Ovary (tissue), 9 donors: ENCODE results near the gene FARP1. TPM values are rescaled to one million over a fixed set of nuclear protein-coding genes. Genes with fewer than 3 reads are reported as not detected.

Experiments used
- DNase-seq, 5 donors: peaks; one replicate each; pipeline ENCODE4 v3.0.0-alpha.2; 2019 to 2020
- H3K27ac ChIP-seq, 2 donors: fragments of 200-600 bp; one replicate each; pipeline versions ENCODE4 v1.5.1 to v1.8.0; 2019 to 2022
- H3K27me3 ChIP-seq: fragments of 200-600 bp; one replicate; pipeline ENCODE4 v1.8.0; 2022
- H3K36me3 ChIP-seq: fragments of 200-600 bp; sonication (generic); one replicate; pipeline ENCODE4 v1.5.1; 2019
- H3K4me1 ChIP-seq: one replicate; pipeline ENCODE4 v1.8.1; 2013; ENCODE audit warnings: mild to moderate bottlenecking, moderate library complexity; ENCODE audit not compliant: insufficient read depth
- H3K4me3 ChIP-seq: fragments of 200-600 bp; sonication (generic); one replicate; pipeline ENCODE4 v1.5.1; 2017
- H3K9me3 ChIP-seq, 2 donors: fragments of 200-600 bp in 1 of 2; sonication (generic) in 1 of 2; one replicate each; pipeline versions ENCODE4 v1.5.1 to v1.8.1; 2013 to 2019; ENCODE audit warnings: mild to moderate bottlenecking in 1 of 2, moderate library complexity in 1 of 2
- CTCF ChIP-seq, 3 donors: fragments of 450-650 bp in 2 of 3; fragments of 200-600 bp in 1 of 3; IDR thresholded peaks; one replicate each; pipeline versions ENCODE4 v1.5.1 to v1.8.0; 2016 to 2022; ENCODE audit warnings: antibody characterized with exemption in 3 of 3, mild to moderate bottlenecking in 1 of 3
- EP300 ChIP-seq: sonication (generic); formaldehyde crosslinking; IDR thresholded peaks from one replicate; pipeline ENCODE4 v1.6.1; 2017; ENCODE audit warnings: antibody characterized with exemption
- POLR2A ChIP-seq: fragments of 450-650 bp; IDR thresholded peaks from one replicate; pipeline ENCODE4 v1.6.1; 2017; ENCODE audit warnings: antibody characterized with exemption, mild to moderate bottlenecking, moderate library complexity
- WGBS, 3 donors: extraction: QIAGEN DNeasy Blood & Tissue Kit in 1 of 3; methylation state at CpG; one replicate each; pipeline versions ENCODE4 v1.1.5 to v1.1.7; 2013 to 2017; 5-methylcytosine and 5-hydroxymethylcytosine counted together
- intact Hi-C, 4 donors: fragments of 100-400 bp; cut with DNase I; formaldehyde crosslinking; loops; one replicate each; pipeline versions ENCODE4 v1.11.0 to v1.15.1; 2022 to 2023
- polyA plus RNA-seq, 2 donors: library from polyadenylated mRNA; stranded (reverse); fragments of 200-250 nt in 1 of 2; fragments of 350-450 nt in 1 of 2; fragmentation: Illumina TruSeq in 1 of 2; extraction: RNeasy Lipid Tissue Mini Kit (QIAGEN cat#74804) in 1 of 2; gene quantifications; one replicate each; pipeline ENCODE4 v1.2.3, GENCODE V29; 2013 to 2014
- total RNA-seq, 7 donors: library from RNA; depleted of rRNA in 2 of 7; stranded (reverse); fragments of >200 nt in 2 of 7; fragmentation: NEBNext Ultra II Directional in 3 of 7; extraction: Animal tissue kit (Norgen Biotek cat#: 25700) in 3 of 7; gene quantifications; one replicate each; pipeline versions ENCODE4 v1.1.0 to v1.2.4, GENCODE V29; 2016 to 2023
- donor health status: DM: no; HTN: no; CAD: no; lungs with moderate emphysema.
- donor health status: DM: no; HTN: no; CAD: no.
- donor health status: Bipolar disorder and iron deficiency.
- donor health status: DM: yes; HTN: yes; CAD: no.
- donor health status: DM: no; HTN: no; CAD: no.
- donor health status: DM: yes; HTN: yes; CAD: no.

The FARP1 gene
- total and polyA plus RNA-seq, 9 donors, result 10.2 to 90.1 (median 35.6) TPM

DNA sequence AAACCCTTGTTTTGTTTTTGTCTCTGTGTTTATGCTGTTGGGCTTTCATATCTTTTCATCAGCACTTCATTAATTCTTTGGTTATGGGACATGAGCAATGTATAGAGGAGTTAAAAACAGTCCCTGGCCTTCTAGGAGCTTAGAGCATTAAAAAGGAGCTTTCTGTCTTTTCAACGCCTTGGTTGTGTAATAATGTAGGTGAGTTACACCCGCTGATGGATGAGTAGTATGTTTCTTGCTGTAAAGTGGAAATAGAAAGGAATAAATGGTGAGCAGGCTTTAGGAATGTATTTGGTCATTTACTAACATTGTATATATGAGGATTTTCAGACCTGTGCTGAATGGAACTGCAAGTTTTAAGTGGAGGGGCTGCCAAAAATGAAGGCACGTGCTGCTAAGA is 155.7 kb downstream of the FARP1 start:
- TF ChIP-seq CTCF (IDR thresholded peaks at IDR 0.05), result no peak
- TF ChIP-seq POLR2A, result no peak
- TF ChIP-seq EP300, result no peak
- H3K36me3 ChIP-seq, result no peaks in the 10 kb centered on the region
- 52 to 56% (median 53%) methylated on average over 3 of the region's 3 CpGs for WGBS, 3 donors
- intact Hi-C loops, result no loop called here
- no peak for DNase-seq
- H3K27ac ChIP-seq, result no peak overlapping the region
- H3K9me3 ChIP-seq, result no peaks in the 10 kb centered on the region
- no peak overlapping the region for H3K4me3 ChIP-seq
- no peaks in the 10 kb centered on the region for H3K27me3 ChIP-seq
- peaks cover 5% of the 10 kb centered on the region for H3K4me1 ChIP-seq

- H3K4me3 ChIP-seq, result no peak overlapping the region
- no peak overlapping the region for H3K27ac ChIP-seq
- no peaks in the 10 kb centered on the region for H3K36me3 ChIP-seq
- 46 to 56% (median 48%) methylated on average over 6 of the region's 6 CpGs for WGBS, 3 donors
- intact Hi-C loops, result no loop called here
- H3K9me3 ChIP-seq, result no peaks in the 10 kb centered on the region
- peaks cover 5% of the 10 kb centered on the region for H3K4me1 ChIP-seq
- no peak for DNase-seq
- no peaks in the 10 kb centered on the region for H3K27me3 ChIP-seq
- no peak for TF ChIP-seq POLR2A
- no peak for TF ChIP-seq EP300
- TF ChIP-seq CTCF (IDR thresholded peaks at IDR 0.05), result no peak
These were observed 156.5 kb downstream of the FARP1 start for GRCh38 chr13:98299235-98299965.

GRCh38 chr13:98299966-98300350 is 157.1 kb downstream of the FARP1 start:
- WGBS, 3 donors, result 68 to 87% (median 77%) methylated on average over 7 of the region's 7 CpGs
- no peaks in the 10 kb centered on the region for H3K36me3 ChIP-seq
- intact Hi-C loops, result no loop called here
- H3K4me1 ChIP-seq, result peaks cover 5% of the 10 kb centered on the region
- TF ChIP-seq EP300 (no peak), CTCF (IDR thresholded peaks at IDR 0.05) (no peak), POLR2A (no peak)
- H3K27ac ChIP-seq, result no peak overlapping the region
- no peak overlapping the region for H3K4me3 ChIP-seq
- H3K27me3 ChIP-seq, result no peaks in the 10 kb centered on the region
- H3K9me3 ChIP-seq, result no peaks in the 10 kb centered on the region
- no peak for DNase-seq

- H3K27ac ChIP-seq, result no peak overlapping the region
- intact Hi-C loops, result no loop called here
- no peaks in the 10 kb centered on the region for H3K27me3 ChIP-seq
- TF ChIP-seq EP300 (no peak), POLR2A (no peak), CTCF (IDR thresholded peaks at IDR 0.05) (no peak)
- H3K4me3 ChIP-seq, result no peak overlapping the region
- no peaks in the 10 kb centered on the region for H3K9me3 ChIP-seq
- 32 to 33% (median 33%) methylated on average over 7 of the region's 7 CpGs for WGBS, 3 donors
- no peaks in the 10 kb centered on the region for H3K36me3 ChIP-seq
- DNase-seq, result no peak
- H3K4me1 ChIP-seq, result peaks cover 5% of the 10 kb centered on the region
These were observed 158.2 kb downstream of the FARP1 start for GRCh38 chr13:98300956-98301641.
